Psoas muscle (tissue), 8 donors: ENCODE results near the gene FBXL13. TPM values are rescaled to one million over a fixed set of nuclear protein-coding genes. Genes with fewer than 3 reads are reported as not detected.
"Not testable (repeated sequence)": the region's sequence is repeated elsewhere in the genome, so short reads cannot be mapped to it uniquely, and the experiment has no call there.

Experiments used
- ATAC-seq, 4 donors: fragments of 200-7000 bp; cut with Tn5 transposase; one replicate each; pipeline ENCODE4 v1.9.1; 2020; ENCODE audit warnings: moderate library complexity in 3 of 4, mild to moderate bottlenecking in 2 of 4
- DNase-seq, 2 donors: peaks; one replicate each; pipeline ENCODE4 v3.0.0-alpha.2; 2020
- H3K27ac ChIP-seq: fragments of 200-600 bp; one replicate; pipeline ENCODE4 v1.8.0; 2022
- H3K27me3 ChIP-seq, 3 donors: fragments of 200-600 bp in 1 of 3; one replicate each; pipeline versions ENCODE4 v1.6.1 to v1.8.0; 2013 to 2022; ENCODE audit warnings: low read length in 2 of 3, mild to moderate bottlenecking in 2 of 3, moderate library complexity in 1 of 3; ENCODE audit not compliant: insufficient read depth in 3 of 3
- H3K36me3 ChIP-seq, 2 donors: fragments of 200-600 bp in 1 of 2; one replicate each; pipeline versions ENCODE4 v1.6.1 to v1.8.0; 2013 to 2022; ENCODE audit warnings: low read depth in 1 of 2, mild to moderate bottlenecking in 1 of 2, moderate library complexity in 1 of 2; ENCODE audit not compliant: insufficient read depth in 1 of 2
- H3K4me1 ChIP-seq: fragments of 200-600 bp; one replicate; pipeline ENCODE4 v1.8.0; 2022
- H3K4me3 ChIP-seq: fragments of 200-600 bp; one replicate; pipeline ENCODE4 v1.8.0; 2022; ENCODE audit warnings: mild to moderate bottlenecking
- H3K9me3 ChIP-seq: fragments of 200-600 bp; one replicate; pipeline ENCODE4 v1.8.0; 2022
- CTCF ChIP-seq: fragments of 200-600 bp; IDR thresholded peaks from one replicate; pipeline ENCODE4 v1.8.0; 2022; ENCODE audit warnings: antibody characterized with exemption
- WGBS, 3 donors: extraction: QIAGEN DNeasy Blood & Tissue Kit; methylation state at CpG; one replicate each; pipeline versions ENCODE4 v1.1.6 to v1.1.7; 2013; 5-methylcytosine and 5-hydroxymethylcytosine counted together
- intact Hi-C, 2 donors: fragments of 100-400 bp; cut with DNase I; formaldehyde crosslinking; loops; one replicate each; pipeline versions ENCODE4 v1.11.0 to v1.14.2; 2022
- polyA plus RNA-seq, 3 donors: library from polyadenylated mRNA; stranded (reverse); fragments of 200-250 nt; gene quantifications; one replicate each; pipeline ENCODE4 v1.2.3, GENCODE V29; 2013
- total RNA-seq, 4 donors: library from RNA; stranded (reverse); fragmentation: NEBNext Ultra II Directional in 2 of 4; extraction: Animal tissue kit (Norgen Biotek cat#: 25700) in 2 of 4; gene quantifications; one replicate each; pipeline versions ENCODE4 v1.2.1 to v1.2.4, GENCODE V29; 2021 to 2023
- donor health status: healthy with polysubstance abuse.
- donor health status: DM: no; HTN: no; CAD: no; lungs with moderate emphysema.
- donor health status: Bipolar disorder and iron deficiency.
- donor health status: healthy.
- donor health status: DM: yes; HTN: yes; CAD: no.
- donor health status: DM: no; HTN: no; CAD: no.
- donor health status: DM: no; HTN: no; CAD: no.
- donor health status: DM: yes; HTN: yes; CAD: no.

Gene FBXL13
- total and polyA plus RNA-seq, 7 donors = 0.13 to 0.52 (median 0.28) TPM; not detected in 1

- Histone ChIP-seq H3K9me3 (no peaks in the 10 kb centered on the region), H3K27me3 (no peaks in the 10 kb centered on the region), H3K36me3 (peaks cover 6 to 75% of the 10 kb centered on the region in 2 donors), H3K27ac (no peak overlapping the region), H3K4me1 (no peaks in the 10 kb centered on the region), H3K4me3 (no peak overlapping the region)
- no peak for TF ChIP-seq CTCF
- no peak for ATAC-seq
- 60 to 74% (median 63%) methylated on average over 3 of the region's 3 CpGs for WGBS, 3 donors
- no peak for DNase-seq
- intact Hi-C loops = no loop called here
Measured at GRCh38 chr7:103100348-103100747, 25.8 kb upstream of the FBXL13 start.

- intact Hi-C loops = no loop called here
- ATAC-seq = no peak
- no peak for TF ChIP-seq CTCF
- H3K27me3 ChIP-seq = no peaks in the 10 kb centered on the region
- no peaks in the 10 kb centered on the region for H3K4me1 ChIP-seq
- no peak overlapping the region for H3K4me3 ChIP-seq
- H3K9me3 ChIP-seq = no peaks in the 10 kb centered on the region
- no peak overlapping the region for H3K27ac ChIP-seq
- 80 to 99% (median 94%) methylated on average over 2 of the region's 2 CpGs for WGBS, 3 donors
- peaks cover 4 to 78% of the 10 kb centered on the region in 2 donors for H3K36me3 ChIP-seq
- DNase-seq = no peak
Measured at GRCh38 chr7:103097041-103097440, 22.4 kb upstream of the FBXL13 start.

GRCh38 chr7:103095558-103095957 is 21.0 kb upstream of the FBXL13 start:
- intact Hi-C loops = not testable (repeated sequence)

GRCh38 chr7:103094102-103094501 is 19.5 kb upstream of the FBXL13 start:
- ATAC-seq = no peak
- H3K27me3 ChIP-seq = no peaks in the 10 kb centered on the region

More at GRCh38 chr7:103095558-103095957, 21.0 kb upstream of the FBXL13 start:
- WGBS, 3 donors = 98 to 100% (median 98%) methylated on average over 2 of the region's 2 CpGs
- peaks cover 4 to 76% of the 10 kb centered on the region in 2 donors for H3K36me3 ChIP-seq
- H3K9me3 ChIP-seq, DNase-seq, ATAC-seq, H3K27me3 ChIP-seq, H3K27ac ChIP-seq, H3K4me3 ChIP-seq, H3K4me1 ChIP-seq: not testable (repeated sequence)

GRCh38 chr7:103093429-103093828 is 18.8 kb upstream of the FBXL13 start:
- WGBS, 3 donors = 35 to 55% (median 48%) methylated on average over 1 of the region's 1 CpG
- no peak overlapping the region for H3K27ac ChIP-seq
- H3K4me1 ChIP-seq = no peaks in the 10 kb centered on the region
- no peaks in the 10 kb centered on the region for H3K9me3 ChIP-seq
- ATAC-seq (no peak), DNase-seq (no peak)
- TF ChIP-seq CTCF = no peak
- peaks cover 4 to 84% of the 10 kb centered on the region in 2 donors for H3K36me3 ChIP-seq
- intact Hi-C loops = no loop called here
- no peak overlapping the region for H3K4me3 ChIP-seq
- no peaks in the 10 kb centered on the region for H3K27me3 ChIP-seq

More at GRCh38 chr7:103094102-103094501, 19.5 kb upstream of the FBXL13 start:
- H3K4me1 ChIP-seq = no peaks in the 10 kb centered on the region
- H3K4me3 ChIP-seq = no peak overlapping the region
- H3K9me3 ChIP-seq = no peaks in the 10 kb centered on the region
- intact Hi-C loops = no loop called here
- DNase-seq = no peak
- H3K36me3 ChIP-seq = peaks cover 4 to 79% of the 10 kb centered on the region in 2 donors
- H3K27ac ChIP-seq = no peak overlapping the region
- 53 to 75% (median 54%) methylated on average over 3 of the region's 3 CpGs for WGBS, 3 donors
- TF ChIP-seq CTCF = no peak

GRCh38 chr7:103092321-103092720 is 17.7 kb upstream of the FBXL13 start:
- H3K4me3 ChIP-seq, H3K9me3 ChIP-seq, H3K27ac ChIP-seq, H3K27me3 ChIP-seq, H3K4me1 ChIP-seq, intact Hi-C loops, DNase-seq, ATAC-seq: not testable (repeated sequence)
- H3K36me3 ChIP-seq = peaks cover 0 to 86% of the 10 kb centered on the region in 2 donors
- WGBS, 3 donors = 53 to 77% (median 65%) methylated on average over 3 to 4 of the region's 4 CpGs
